ENCODE data around the gene FAM83G.

DNA sequence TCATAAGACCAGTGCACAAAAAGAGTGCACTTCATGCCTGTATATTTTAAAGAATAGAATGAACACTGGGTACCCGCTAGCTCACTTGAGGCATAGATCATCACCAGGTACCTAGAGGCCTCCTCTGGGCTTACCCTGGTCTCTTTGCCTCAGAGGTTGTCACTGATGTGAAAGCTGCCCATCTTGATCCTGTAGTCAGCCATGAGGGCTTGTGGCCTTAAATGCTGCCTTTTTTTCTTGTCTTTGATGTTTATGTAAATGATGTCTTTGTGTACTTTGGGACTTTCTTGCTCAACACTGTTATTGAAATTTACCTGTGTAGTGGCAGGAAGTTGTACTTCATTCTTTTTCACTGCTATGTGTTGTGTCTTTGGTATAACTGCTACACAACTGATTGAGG lies 79.4 kb downstream of the FAM83G start:
- TF ChIP-seq, protein P1, sequence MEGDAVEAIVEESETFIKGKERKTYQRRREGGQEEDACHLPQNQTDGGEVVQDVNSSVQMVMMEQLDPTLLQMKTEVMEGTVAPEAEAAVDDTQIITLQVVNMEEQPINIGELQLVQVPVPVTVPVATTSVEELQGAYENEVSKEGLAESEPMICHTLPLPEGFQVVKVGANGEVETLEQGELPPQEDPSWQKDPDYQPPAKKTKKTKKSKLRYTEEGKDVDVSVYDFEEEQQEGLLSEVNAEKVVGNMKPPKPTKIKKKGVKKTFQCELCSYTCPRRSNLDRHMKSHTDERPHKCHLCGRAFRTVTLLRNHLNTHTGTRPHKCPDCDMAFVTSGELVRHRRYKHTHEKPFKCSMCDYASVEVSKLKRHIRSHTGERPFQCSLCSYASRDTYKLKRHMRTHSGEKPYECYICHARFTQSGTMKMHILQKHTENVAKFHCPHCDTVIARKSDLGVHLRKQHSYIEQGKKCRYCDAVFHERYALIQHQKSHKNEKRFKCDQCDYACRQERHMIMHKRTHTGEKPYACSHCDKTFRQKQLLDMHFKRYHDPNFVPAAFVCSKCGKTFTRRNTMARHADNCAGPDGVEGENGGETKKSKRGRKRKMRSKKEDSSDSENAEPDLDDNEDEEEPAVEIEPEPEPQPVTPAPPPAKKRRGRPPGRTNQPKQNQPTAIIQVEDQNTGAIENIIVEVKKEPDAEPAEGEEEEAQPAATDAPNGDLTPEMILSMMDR (IDR thresholded peaks at IDR 0.05): no peak
- TF ChIP-seq POLR2A (IDR thresholded peaks at IDR 0.05; ENCODE audit: low read depth) (no peak), POLR2AphosphoS5 (IDR thresholded peaks at IDR 0.05) (no peak)
